ENCODE data around the gene CYP2C8.
"Not testable (repeated sequence)": the region's sequence is repeated elsewhere in the genome, so short reads cannot be mapped to it uniquely, and the experiment has no call there.

Gene CYP2C8
- total RNA-seq: 0 to 0.31 reads per million in 2 donors

- no peak for DNase-seq
Measured at GRCh38 chr10:95069286-95069685, at the start of gene CYP2C8. CYP2C8 (minus strand) TSS chr10:95069497; CDS start chr10:95069402, 95 bp downstream.

- no peak for DNase-seq
Measured at GRCh38 chr10:95116869-95117269, 47.6 kb upstream of the CYP2C8 start.

DNA sequence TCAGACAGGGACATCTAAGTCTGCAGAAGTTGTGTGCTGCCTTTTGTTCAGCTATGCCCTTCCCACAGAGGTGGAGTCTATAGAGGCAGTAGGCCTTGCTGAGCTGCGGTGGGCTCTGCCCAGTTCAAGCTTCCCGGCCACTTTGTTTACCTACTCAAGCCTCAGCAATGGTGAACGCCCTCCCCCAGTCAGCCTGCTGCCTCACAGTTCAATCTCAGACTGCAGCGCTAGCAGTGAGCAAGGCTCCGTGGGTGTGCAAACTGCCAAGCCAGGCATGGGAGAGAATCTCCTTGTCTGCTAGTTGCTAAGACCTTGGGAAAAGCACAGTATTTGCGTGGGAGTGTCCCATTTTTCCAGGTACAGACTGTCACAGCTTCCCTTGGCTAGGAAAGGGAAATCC lies 41.5 kb upstream of the CYP2C8 start:
- not testable (repeated sequence) for DNase-seq

DNA sequence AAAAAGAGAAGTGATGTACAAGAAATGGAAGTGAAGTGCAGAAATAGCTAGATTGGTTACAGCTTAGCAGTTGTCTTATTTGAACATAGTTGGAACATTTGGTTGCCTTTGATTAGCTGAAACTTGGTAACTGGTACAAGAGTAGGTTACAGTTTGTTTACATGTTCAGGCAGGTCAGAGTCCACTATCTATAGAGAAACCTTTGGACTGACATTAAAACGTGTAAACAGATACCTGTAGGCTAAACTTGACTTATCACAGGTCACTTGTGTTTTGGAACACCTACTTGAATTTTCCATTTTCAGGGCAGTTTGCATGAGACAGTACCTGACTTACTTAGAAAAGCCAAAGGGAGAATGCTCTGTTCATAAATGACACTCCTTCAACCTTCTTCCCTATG lies 28.5 kb upstream of the CYP2C8 start:
- no peak for DNase-seq

- DNase-seq: no peak
Measured at GRCh38 chr10:95096143-95096542, 26.8 kb upstream of the CYP2C8 start.

GRCh38 chr10:95079626-95080025 lies 10.3 kb upstream of the CYP2C8 start:
- DNase-seq: not testable (repeated sequence)

DNA sequence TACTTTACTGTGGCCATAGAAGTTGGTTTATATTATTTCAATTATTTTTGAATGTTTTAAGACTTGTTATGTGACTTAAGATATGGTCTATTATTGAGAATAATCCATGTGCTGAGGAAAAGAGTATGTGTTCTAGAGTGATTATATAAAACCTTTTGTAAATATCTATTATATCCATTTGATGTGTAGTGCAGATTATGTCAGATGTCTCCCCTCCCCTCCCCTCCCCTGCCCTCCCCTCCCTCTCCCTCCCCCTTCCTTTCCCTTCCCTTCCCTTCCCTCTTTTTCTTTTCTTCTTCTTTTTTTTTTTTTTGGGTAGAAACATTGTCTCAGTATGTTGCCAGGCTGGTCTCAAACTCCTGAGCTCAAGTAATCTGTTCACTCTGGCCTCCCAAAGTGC lies 8.3 kb upstream of the CYP2C8 start:
- no peak for DNase-seq

DNA sequence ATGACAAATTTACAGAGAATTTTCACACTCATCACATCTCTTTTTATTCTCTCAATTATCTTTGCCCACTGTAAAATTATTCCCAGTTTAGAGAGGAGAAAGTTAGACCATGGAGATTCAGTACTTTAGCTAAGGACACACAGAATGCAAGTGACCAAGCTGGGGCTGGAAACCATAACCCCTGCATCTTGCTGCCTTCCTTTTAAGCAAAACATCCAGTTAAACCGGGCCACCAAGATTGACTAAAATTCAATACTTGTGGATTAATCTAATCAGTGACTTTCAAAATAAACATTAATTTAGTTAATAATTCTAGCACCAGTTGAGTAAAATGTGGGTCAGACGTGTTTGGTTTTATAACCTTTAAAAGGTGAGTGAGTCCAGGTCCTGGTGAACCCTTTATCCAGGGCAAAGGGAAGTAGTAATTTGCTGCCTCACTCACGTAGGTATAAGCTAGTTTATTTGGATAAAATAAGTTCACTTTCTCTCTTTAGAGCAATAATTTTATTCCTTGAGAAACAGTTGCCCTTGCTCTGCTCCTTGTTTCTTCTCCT lies 1.9 kb upstream of the CYP2C8 start:
- no peak for DNase-seq

GRCh38 chr10:95064125-95064524 lies 5.2 kb downstream of the CYP2C8 start:
- not testable (repeated sequence) for DNase-seq

- DNase-seq: no peak
Measured at GRCh38 chr10:95056744-95057363, 12.4 kb downstream of the CYP2C8 start.

DNA sequence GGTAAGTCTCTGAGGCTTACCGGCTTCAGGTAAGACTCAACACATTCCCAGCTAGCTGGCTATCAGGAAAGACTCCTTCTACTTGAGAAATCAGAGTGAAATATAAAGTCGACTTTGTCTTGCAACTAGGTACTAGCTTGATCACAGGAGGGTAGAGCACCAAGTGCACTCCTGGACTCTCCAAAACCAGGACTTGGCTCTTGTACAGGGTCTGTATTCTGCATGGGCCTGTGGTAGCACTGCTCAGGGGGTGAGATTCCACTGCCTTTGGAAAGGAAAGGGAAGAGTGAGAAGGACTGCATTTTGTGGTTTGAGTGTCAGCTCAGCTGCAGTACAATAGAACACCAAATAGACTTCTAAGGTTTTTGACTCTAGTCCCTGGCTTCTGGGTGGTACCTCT lies 19.4 kb downstream of the CYP2C8 start:
- DNase-seq: no peak

DNA sequence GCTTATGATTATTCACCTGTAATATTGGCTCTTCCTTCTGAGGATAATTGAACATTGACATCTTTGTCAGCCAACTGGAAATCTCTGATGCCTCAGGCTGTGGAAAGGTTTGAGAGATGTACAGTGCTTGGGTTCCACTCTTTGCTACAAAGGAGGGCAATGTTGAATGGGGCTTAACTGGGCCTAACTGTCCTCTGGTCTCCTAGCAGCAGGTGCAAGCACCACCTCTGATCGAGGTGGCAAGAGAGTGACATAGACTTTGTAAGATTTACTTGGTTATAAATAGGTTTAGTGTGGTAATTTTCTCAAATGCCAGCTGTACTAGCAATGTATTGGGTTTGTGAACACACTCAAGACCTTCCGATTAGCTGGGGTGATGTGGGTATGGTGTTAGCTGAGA lies 21.1 kb downstream of the CYP2C8 start:
- no peak for DNase-seq

GRCh38 chr10:95039281-95039680 lies 30.0 kb downstream of the CYP2C8 start:
- DNase-seq: no peak

GRCh38 chr10:95035332-95036295 lies 33.7 kb downstream of the CYP2C8 start:
- DNase-seq: no peak

GRCh38 chr10:95034401-95034800 lies 34.9 kb downstream of the CYP2C8 start:
- no peak for DNase-seq

DNA sequence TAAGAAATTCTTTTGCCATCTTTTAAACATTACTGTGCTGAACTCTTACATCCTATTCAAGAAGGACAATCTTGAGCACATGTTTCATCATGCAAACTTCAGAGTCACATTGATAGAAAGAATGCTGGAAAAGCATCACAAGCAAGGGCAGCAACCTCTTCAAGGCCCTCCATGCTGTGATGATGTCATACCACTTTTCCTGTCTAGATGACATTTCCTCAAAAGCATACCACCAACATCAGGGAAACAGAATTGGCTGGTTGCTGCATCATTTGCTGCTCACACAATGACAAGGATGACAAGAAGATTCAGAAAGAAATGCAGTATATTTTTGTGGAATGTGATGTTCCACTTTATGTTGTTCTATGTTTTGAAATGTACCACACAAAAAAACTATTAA lies 37.6 kb downstream of the CYP2C8 start:
- DNase-seq: no peak

DNA sequence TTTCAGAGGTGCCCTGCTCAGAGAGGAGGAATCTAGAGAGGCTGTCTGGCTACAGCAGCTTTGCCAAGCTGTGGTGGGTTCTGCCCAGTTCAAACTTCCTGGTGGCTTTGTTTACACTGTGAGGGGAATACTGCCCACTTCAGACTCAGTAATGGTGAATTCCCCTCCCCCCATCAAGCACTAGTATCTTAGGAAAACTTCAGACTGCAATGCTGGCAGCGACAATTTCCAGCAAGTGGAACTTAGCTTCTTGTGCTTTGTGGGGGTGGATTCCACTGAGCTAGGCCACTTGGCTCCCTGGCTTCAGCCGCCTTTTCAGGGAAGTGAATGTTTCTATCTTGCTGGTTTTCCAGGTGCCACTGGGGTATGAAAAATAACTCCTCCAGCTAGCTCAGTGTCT lies 42.8 kb downstream of the CYP2C8 start:
- no peak for DNase-seq

- no peak for DNase-seq
Measured at GRCh38 chr10:94997741-94998174, 71.5 kb downstream of the CYP2C8 start.

DNA sequence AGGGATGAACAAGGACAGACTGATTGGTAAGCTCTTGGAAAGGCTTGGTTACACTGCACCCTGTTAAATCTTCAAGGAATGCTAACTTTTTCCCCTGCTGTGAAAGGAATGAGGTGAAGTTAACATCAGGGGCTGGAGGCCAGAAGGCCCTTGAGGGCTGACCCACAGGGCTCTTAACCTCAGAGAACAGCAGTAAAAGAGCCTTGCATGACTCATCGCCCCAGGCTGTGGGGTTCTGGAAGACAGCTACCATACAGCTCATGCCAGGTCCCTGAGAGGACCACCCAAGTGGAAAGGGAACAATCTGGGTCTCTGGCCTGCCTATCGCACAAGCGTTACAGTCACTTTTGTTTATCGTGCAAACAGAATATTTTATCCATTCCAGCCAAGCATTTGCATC lies 76.5 kb downstream of the CYP2C8 start:
- no peak for DNase-seq

DNA sequence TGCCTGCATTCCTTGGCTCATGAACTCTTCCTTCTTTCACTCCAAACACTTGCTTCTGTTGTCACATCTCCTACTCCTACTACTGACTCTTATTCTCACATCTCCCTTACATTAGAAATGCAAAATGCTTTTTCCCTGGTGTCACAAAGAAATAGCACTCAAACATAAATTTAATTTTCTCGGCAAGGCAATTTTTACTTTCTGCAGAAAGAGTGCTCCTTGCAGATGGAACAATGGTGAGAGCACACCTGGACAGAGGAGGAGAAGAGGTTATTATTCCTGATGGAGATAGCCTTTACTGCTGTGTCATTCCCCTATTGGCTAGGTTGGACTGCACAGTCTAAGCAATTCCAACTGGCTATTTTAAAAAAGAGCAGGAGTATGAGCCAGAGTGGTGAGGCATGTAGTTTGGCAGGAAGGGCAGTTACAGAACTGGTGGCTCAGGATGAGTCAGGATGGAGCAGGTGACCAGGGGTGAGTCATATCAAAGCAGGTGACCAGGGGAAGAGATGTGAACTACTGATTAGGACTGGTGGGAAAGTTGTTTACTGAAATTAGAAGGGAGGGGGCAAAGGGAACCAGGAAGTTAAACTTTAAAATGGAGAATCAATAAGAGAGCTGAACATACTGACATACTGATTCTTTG lies 77.9 kb downstream of the CYP2C8 start:
- no peak for DNase-seq

DNA sequence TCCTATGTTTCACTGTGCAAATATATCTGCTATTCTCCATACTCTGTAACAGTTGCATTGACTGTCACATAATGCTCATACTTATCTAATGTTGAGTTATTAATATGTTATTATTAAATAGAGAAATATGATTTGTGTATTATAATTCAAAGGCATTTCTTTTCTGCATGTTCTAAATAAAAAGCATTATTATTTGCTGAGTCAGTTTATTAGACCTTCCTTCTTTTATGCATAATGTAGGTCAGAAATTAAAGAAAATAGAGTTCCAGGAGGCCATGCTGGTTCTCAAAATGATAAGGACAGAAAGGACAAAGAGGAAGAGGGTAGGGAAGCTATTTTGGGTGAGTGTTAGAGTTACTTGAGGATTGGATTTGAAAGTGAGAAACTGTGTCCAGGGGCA lies 80.1 kb downstream of the CYP2C8 start:
- DNase-seq: no peak
